Measurements from ENCODE around the gene TIE1.
A peak's percentile ranks its signal among the peaks of the same experiment; 100 is the strongest.

TIE1 gene

GRCh38 chr1:43300378-43301094 is at the start of gene TIE1:
TIE1 (plus strand) TSS chr1:43300982; CDS start chr1:43301072, 90 bp downstream.
- H3K4me3 ChIP-seq (ENCODE audit: low read depth, low read length): no peak within 1 kb of the TSS

GRCh38 chr1:43251024-43251423 is 49.8 kb upstream of the TIE1 start:
- H3K4me3 ChIP-seq (ENCODE audit: low read depth, low read length): no peak overlapping the region

GRCh38 chr1:43252225-43252624 is 48.6 kb upstream of the TIE1 start:
- H3K4me3 ChIP-seq (ENCODE audit: low read depth, low read length): no peak overlapping the region

- no peak overlapping the region for H3K4me3 ChIP-seq (ENCODE audit: low read depth, low read length)
Measured at GRCh38 chr1:43253173-43253572, 47.6 kb upstream of the TIE1 start.

GRCh38 chr1:43253876-43254275 is 46.9 kb upstream of the TIE1 start:
- H3K4me3 ChIP-seq (ENCODE audit: low read depth, low read length): no peak overlapping the region

GRCh38 chr1:43255438-43256210 is 45.2 kb upstream of the TIE1 start:
- H3K4me3 ChIP-seq (ENCODE audit: low read depth, low read length): no peak overlapping the region

- no peak overlapping the region for H3K4me3 ChIP-seq (ENCODE audit: low read depth, low read length)
Measured at GRCh38 chr1:43256675-43257570, 43.9 kb upstream of the TIE1 start.

GRCh38 chr1:43258370-43258769 is 42.4 kb upstream of the TIE1 start:
- H3K4me3 ChIP-seq (ENCODE audit: low read depth, low read length): no peak overlapping the region

GRCh38 chr1:43265431-43265830 is 35.4 kb upstream of the TIE1 start:
- no peak overlapping the region for H3K4me3 ChIP-seq (ENCODE audit: low read depth, low read length)

GRCh38 chr1:43266881-43267280 is 33.9 kb upstream of the TIE1 start:
- H3K4me3 ChIP-seq (ENCODE audit: low read depth, low read length): no peak overlapping the region

GRCh38 chr1:43267291-43267805 is 33.4 kb upstream of the TIE1 start:
- no peak overlapping the region for H3K4me3 ChIP-seq (ENCODE audit: low read depth, low read length)

- H3K4me3 ChIP-seq (ENCODE audit: low read depth, low read length): no peak overlapping the region
Measured at GRCh38 chr1:43267818-43268425, 32.9 kb upstream of the TIE1 start.

GRCh38 chr1:43269627-43270375 is 31.0 kb upstream of the TIE1 start, which contains the start of gene TMEM125:
TMEM125 (plus strand) TSS chr1:43269983; CDS start chr1:43272723, 2,740 bp downstream.
- peak within 1 kb of the TSS; percentile 50 for H3K4me3 ChIP-seq (ENCODE audit: low read depth, low read length)

GRCh38 chr1:43270421-43271095 is 30.2 kb upstream of the TIE1 start:
- peak overlapping the region; percentile 50 for H3K4me3 ChIP-seq (ENCODE audit: low read depth, low read length)

- H3K4me3 ChIP-seq (ENCODE audit: low read depth, low read length): peak overlapping the region; percentile 50
Measured at GRCh38 chr1:43271186-43272118, 29.3 kb upstream of the TIE1 start.

- no peak overlapping the region for H3K4me3 ChIP-seq (ENCODE audit: low read depth, low read length)
Measured at GRCh38 chr1:43272161-43272560, 28.6 kb upstream of the TIE1 start.

GRCh38 chr1:43272576-43273571 is 27.9 kb upstream of the TIE1 start:
- H3K4me3 ChIP-seq (ENCODE audit: low read depth, low read length): no peak overlapping the region
